Stimulated activated memory B cell treated with anti-CD40 and anti-IgM and Interleukin-4, amounts not matched to agents 10 μg/mL and 1 μg/mL and 100 μg/mL, for 72 hours (primary cell): ENCODE measurements around the gene RBMS1.

Experiments
- ATAC-seq: fragments of 150-1000 bp; cut with Tn5 transposase; 2 replicates; pipeline ENCODE4 v1.10.0; 2021
- H3K27ac Mint-ChIP-seq: one replicate; pipeline ENCODE4 v1.8.0; 2022; ENCODE audit warnings: mild to moderate bottlenecking, mixed read lengths
- H3K27me3 Mint-ChIP-seq: one replicate; pipeline ENCODE4 v1.8.0; 2022; ENCODE audit warnings: mixed read lengths
- H3K36me3 Mint-ChIP-seq: one replicate; pipeline ENCODE4 v1.8.0; 2022; ENCODE audit warnings: mixed read lengths
- H3K4me1 Mint-ChIP-seq: one replicate; pipeline ENCODE4 v1.8.0; 2022; ENCODE audit warnings: mixed read lengths
- H3K4me3 Mint-ChIP-seq: one replicate; pipeline ENCODE4 v1.8.0; 2022; ENCODE audit warnings: mild to moderate bottlenecking, moderate library complexity, mixed read lengths
- H3K9me3 Mint-ChIP-seq: one replicate; pipeline ENCODE4 v1.8.0; 2022; ENCODE audit warnings: mixed read lengths

Gene RBMS1

DNA sequence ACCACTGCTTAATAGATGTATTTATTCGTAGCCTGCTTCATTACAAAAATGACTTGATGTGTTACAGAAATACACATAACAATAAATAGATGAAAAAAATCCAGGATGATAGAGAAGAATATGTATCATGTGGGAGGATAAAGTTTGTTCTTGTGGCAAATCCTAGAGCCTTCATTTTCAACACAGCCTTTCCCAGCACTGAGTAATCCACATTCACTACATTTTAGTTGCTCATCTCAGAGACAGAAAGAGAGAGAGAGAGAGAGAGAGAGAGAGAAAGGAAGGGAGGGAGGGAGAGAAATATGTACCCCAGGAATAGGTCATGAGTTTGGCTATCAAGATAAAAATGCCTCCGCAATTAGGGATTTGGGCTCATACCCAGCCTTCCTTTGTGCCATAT, 144.3 kb downstream of the RBMS1 start:
- Mint-ChIP-seq H3K36me3 (peaks cover 15% of the 10 kb centered on the region), H3K4me3 (no peak overlapping the region), H3K4me1 (peaks cover 13% of the 10 kb centered on the region), H3K27ac (no peak overlapping the region), H3K9me3 (no peaks in the 10 kb centered on the region), H3K27me3 (no peaks in the 10 kb centered on the region)
- no peak for ATAC-seq

DNA sequence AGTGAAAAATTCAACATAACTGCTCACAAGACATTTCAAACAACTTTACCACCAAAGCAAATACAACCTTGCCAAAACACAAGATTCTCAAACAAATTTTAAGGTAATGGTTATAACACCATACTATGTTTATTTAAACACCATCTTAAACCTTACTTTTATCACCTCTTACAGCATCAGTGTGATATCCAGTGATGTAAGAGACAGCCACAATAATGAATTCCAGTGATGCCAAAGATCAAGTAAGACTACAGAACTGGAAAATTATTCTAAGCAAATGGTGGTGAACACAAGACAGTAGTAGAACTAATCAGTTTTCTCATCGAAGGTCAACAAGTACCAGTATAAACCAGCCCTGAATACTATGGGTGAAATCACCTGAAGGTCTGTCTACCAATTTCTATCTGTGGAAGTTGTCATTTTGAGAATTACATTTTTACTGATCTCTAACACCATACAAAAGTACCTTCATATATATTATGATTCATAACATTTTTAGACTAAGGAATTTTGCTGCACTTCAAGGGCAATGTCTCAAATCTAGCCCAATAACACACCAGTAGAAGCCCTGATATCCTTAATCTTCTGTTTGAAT, 146.2 kb downstream of the RBMS1 start:
- Mint-ChIP-seq H3K4me3 (no peak overlapping the region), H3K9me3 (no peaks in the 10 kb centered on the region), H3K27me3 (no peaks in the 10 kb centered on the region), H3K36me3 (peaks cover 15% of the 10 kb centered on the region), H3K27ac (no peak overlapping the region), H3K4me1 (peaks cover 13% of the 10 kb centered on the region)
- ATAC-seq, result no peak

DNA sequence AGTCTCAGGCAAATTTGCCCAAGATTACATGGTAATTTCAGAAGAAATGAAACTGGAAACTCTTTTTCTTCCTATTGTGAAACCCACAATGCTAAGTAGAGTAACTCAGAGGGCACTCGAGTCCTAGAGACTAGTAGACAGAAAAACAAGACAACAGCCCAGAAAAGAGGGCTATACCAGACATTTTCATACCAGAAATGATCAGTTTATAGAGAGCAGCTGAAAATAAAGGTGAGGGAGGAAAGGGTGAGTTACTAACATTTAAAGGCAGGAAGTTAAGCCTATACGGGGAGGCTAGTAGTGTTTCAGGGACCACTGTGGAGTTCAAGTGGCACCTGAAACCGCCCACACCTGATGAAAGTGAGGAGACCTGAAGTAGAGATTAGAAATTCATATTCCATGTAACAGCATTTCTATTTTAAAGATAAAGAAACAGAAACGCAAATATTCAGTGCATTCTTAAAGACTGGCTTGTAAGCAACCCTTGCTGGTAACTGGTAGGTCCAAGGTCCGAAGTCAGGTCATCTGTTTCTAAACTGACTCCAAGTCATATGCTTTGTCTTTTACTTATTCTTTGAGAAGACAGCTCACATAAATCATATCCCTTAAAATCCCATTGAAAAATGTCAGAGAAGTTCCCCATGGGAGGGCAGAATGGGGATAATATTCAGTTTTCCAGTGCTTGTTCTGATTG, 148.4 kb downstream of the RBMS1 start:
- Mint-ChIP-seq H3K27me3 (no peaks in the 10 kb centered on the region), H3K4me1 (peaks cover 13% of the 10 kb centered on the region), H3K4me3 (peak overlapping the region; percentile 42), H3K36me3 (peaks cover 12% of the 10 kb centered on the region), H3K27ac (no peak overlapping the region), H3K9me3 (no peaks in the 10 kb centered on the region)
- ATAC-seq, result no peak

DNA sequence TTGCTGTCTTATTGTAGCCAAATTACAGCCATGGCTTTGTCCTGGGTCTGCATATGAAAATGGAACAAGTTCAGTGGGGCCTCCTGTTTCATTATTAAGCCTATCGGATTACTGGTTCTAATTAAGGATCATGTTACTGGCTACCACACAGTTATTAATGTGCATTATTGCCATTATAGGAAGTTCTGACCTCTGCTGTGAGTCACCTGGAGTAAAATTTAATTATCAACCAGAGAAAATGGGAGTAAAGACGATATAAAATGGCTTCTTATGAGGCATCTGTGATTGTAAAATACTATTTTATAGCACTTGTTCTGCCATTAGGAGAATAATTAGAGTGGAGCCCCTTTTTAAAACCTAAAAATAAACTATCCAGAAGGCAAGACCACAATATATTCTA, 150.2 kb downstream of the RBMS1 start:
- no peaks in the 10 kb centered on the region for H3K27me3 Mint-ChIP-seq
- ATAC-seq, result no peak
- H3K36me3 Mint-ChIP-seq, result no peaks in the 10 kb centered on the region
- H3K4me1 Mint-ChIP-seq, result peaks cover 16% of the 10 kb centered on the region
- no peak overlapping the region for H3K27ac Mint-ChIP-seq
- no peak overlapping the region for H3K4me3 Mint-ChIP-seq
- no peaks in the 10 kb centered on the region for H3K9me3 Mint-ChIP-seq

DNA sequence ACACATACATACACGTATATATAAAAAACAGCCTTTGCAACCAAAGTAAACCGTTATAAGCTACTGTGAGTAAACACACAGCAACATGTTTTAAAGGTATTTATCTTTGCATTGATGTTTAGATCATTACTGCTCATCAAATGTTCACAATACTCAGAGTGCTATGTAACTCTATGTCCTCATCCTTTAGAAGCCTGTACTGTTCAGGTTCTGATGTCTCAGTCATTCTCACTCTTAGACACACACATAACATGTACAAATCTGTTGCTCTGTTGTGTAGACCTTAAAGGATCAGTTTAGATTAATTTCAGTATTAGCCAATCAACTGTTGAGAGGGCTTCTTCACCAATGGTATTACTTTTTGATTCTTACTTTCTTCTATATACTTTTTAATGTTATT, 153.9 kb downstream of the RBMS1 start:
- Mint-ChIP-seq H3K27me3 (no peaks in the 10 kb centered on the region), H3K9me3 (no peaks in the 10 kb centered on the region), H3K4me1 (peaks cover 6% of the 10 kb centered on the region), H3K36me3 (no peaks in the 10 kb centered on the region), H3K4me3 (no peak overlapping the region), H3K27ac (no peak overlapping the region)
- ATAC-seq, result no peak

DNA sequence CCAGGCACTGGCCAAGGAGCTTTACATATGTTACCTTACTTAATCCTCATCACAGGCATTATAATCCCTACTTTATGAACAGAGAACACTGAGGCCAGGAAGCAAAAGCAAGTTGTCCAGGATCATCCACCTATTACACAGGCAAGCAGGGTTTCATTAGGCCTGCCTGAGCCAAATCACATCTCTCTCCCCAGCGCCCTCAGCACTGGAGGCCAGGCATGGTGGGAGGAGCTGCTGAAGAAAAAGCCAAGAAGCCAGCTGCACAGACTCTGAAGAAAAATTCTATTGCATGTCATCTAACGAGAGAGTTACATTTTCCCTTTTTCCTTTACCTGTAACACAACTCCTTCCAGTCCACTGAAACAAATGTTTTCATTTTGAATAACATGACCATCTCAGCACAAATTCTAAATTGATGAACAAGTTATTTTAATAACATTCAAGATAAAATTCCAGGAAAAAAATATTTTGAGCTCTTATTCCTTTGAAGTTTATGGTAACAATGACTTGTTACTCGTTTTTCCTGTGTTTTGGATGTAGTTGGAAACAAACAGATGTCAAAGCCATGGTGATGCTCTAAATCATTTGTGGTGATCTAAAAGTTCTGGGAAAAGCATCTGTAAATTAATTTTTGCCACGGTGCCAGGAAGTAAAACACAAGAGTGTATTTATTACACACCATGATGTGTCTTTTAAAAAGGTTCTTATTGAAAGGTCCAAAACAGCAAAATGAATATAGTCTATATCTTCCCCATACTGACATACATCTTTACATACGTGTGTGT, 154.5 kb downstream of the RBMS1 start:
- Mint-ChIP-seq H3K27ac (no peak overlapping the region), H3K36me3 (no peaks in the 10 kb centered on the region), H3K9me3 (no peaks in the 10 kb centered on the region), H3K4me1 (peaks cover 9% of the 10 kb centered on the region), H3K4me3 (no peak overlapping the region), H3K27me3 (no peaks in the 10 kb centered on the region)
- ATAC-seq, result no peak

DNA sequence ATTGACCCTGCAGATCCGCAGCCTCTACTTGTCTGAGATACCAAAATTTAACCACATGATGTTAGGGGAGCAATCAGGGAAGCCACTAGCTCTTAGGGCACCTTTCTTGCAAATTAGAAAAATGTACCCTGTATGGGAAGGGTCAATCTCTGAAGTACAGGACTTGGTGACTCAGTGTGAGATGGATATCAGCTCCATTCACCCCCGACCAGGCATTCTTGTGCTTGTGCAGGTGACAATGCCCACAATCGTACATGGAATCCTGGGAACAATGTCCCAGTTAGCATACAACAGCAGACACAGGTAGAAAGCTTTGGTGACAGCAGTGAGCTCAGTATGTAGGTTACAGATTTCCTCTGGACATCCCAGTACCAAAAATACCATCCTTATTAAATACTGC, 155.9 kb downstream of the RBMS1 start:
- Mint-ChIP-seq H3K36me3 (no peaks in the 10 kb centered on the region), H3K27me3 (no peaks in the 10 kb centered on the region), H3K27ac (no peak overlapping the region), H3K4me1 (peaks cover 23% of the 10 kb centered on the region), H3K9me3 (no peaks in the 10 kb centered on the region), H3K4me3 (no peak overlapping the region)
- ATAC-seq, result no peak

DNA sequence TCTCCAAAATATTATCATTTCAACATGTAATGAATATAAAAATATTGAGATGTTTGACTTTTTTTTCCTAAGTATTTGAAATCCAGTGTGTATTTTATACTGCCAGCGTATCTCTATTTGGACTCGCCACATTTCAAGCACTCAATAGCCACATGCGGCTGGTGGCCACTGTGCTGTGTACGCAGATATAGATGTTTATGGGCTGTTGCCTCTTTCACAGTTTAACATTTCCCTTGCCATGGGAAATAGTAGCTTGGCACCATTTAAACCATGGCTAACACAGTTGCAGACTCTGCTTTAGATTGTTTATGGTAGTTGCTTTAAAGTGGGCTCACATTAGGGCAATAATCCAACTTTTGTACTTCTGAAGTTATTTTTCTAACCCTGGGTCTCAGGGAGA, 157.0 kb downstream of the RBMS1 start:
- H3K36me3 Mint-ChIP-seq, result no peaks in the 10 kb centered on the region
- no peak overlapping the region for H3K27ac Mint-ChIP-seq
- ATAC-seq, result no peak
- H3K4me1 Mint-ChIP-seq, result peaks cover 30% of the 10 kb centered on the region
- H3K27me3 Mint-ChIP-seq, result no peaks in the 10 kb centered on the region
- no peak overlapping the region for H3K4me3 Mint-ChIP-seq
- no peaks in the 10 kb centered on the region for H3K9me3 Mint-ChIP-seq

DNA sequence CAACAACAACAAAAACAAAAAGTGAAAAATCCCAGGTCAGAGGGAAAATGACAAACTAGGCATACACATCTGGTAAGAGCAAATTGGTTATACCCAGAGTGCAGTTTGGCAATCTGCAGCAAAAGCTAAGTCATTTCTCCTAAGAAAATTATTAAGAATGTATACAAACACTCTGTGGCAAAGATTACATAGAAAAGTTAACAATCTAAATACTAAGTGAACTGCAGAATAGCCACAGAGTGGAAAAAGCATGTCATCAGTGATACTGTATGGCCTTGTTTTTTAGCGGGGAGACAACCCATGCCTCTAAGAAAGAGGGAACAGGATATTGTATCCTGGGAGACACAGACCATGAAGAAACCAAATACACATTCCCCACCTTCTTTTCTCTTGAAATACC, 157.5 kb downstream of the RBMS1 start:
- Mint-ChIP-seq H3K9me3 (no peaks in the 10 kb centered on the region), H3K36me3 (no peaks in the 10 kb centered on the region), H3K27me3 (no peaks in the 10 kb centered on the region), H3K4me3 (no peak overlapping the region), H3K27ac (no peak overlapping the region), H3K4me1 (peaks cover 30% of the 10 kb centered on the region)
- no peak for ATAC-seq

DNA sequence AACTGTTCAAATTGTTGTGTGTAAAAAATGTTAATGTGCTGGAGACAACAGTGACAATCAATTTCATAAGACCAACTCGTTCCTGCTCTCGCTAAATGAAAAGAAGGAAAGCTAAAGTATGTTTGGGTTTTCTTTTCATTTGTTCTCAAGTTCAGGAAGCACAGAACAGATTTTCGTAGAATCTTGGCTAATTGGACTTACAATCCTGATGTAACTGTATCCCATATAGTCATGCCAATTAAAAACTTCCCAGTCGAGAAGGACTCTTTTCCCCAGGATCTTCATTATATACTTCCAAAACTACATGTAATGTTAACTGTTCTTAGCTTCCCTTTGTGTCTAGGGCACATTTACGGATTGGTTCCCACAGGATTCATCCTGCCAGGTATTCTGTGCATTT, 158.2 kb downstream of the RBMS1 start:
- peaks cover 30% of the 10 kb centered on the region for H3K4me1 Mint-ChIP-seq
- no peak overlapping the region for H3K4me3 Mint-ChIP-seq
- no peak overlapping the region for H3K27ac Mint-ChIP-seq
- no peaks in the 10 kb centered on the region for H3K27me3 Mint-ChIP-seq
- H3K36me3 Mint-ChIP-seq, result no peaks in the 10 kb centered on the region
- no peak for ATAC-seq
- H3K9me3 Mint-ChIP-seq, result no peaks in the 10 kb centered on the region

DNA sequence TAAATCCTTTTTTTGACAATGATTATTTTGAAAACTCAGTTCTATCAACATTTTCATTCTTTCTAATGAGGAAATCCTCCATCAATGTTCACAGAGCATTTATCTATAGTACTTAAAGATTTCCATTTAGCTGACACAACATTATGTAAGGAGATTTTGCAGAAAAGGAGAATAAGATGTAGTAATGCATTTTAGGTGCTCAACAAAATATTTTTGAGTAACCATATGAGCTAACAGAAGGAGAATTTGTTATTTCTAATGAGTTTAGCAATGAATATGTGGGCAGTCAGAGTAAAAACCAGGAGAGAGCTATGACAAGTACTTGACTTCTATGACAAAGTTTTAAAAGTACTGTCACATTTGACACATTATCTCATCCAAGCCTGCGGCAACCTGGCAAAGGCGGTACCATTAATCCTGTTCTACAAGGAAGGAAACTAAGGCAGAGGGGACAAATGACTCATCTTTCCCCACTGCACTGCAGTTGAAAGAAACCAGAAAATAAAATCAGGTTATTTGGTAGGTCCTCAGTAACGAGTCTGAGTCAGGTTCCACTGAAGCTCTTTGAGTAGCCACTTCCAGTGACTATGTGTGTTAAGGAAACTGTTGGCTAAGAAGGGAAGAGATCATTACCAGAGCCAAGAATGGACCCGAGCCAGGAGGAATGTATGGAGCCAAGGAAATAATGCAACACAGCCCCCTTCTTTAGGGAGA, 159.4 kb downstream of the RBMS1 start:
- peaks cover 6% of the 10 kb centered on the region for H3K36me3 Mint-ChIP-seq
- no peaks in the 10 kb centered on the region for H3K27me3 Mint-ChIP-seq
- H3K4me1 Mint-ChIP-seq, result peaks cover 38% of the 10 kb centered on the region
- H3K9me3 Mint-ChIP-seq, result no peaks in the 10 kb centered on the region
- H3K4me3 Mint-ChIP-seq, result no peak overlapping the region
- no peak for ATAC-seq
- no peak overlapping the region for H3K27ac Mint-ChIP-seq

DNA sequence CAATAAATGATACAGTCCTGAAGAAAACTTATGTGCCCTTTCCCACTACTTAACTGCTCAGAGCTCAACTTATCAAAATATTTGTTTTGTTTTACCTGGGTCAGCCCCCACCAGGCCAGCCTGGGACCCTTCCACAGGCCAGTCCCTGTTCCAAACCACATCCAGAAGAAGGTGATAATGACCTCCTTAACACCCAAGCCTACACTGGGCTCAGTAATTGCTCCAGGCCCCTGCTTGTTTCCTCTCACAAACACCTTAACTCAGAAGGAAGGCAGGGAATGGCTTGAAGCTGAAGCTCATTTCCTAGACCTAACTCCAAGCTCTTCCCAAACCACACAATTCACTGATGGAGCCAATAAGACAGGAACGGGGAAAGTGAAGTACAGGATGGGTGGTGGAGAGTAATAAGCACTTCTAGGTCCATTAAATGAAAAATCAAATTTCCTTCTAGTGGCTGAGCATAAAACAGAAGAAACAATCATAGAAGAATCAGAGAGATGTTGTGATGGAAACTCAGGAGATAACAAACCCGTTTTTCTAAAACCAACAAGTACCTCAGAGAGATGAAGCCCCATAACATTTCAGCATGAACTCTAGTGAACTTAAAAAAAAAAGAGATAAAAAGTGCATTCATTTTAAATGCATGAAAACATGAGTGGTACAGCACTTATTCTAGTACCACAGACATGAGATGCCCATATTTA, 160.1 kb downstream of the RBMS1 start:
- H3K36me3 Mint-ChIP-seq, result peaks cover 6% of the 10 kb centered on the region
- no peak overlapping the region for H3K27ac Mint-ChIP-seq
- no peaks in the 10 kb centered on the region for H3K27me3 Mint-ChIP-seq
- no peak for ATAC-seq
- no peaks in the 10 kb centered on the region for H3K9me3 Mint-ChIP-seq
- peaks cover 35% of the 10 kb centered on the region for H3K4me1 Mint-ChIP-seq
- no peak overlapping the region for H3K4me3 Mint-ChIP-seq

DNA sequence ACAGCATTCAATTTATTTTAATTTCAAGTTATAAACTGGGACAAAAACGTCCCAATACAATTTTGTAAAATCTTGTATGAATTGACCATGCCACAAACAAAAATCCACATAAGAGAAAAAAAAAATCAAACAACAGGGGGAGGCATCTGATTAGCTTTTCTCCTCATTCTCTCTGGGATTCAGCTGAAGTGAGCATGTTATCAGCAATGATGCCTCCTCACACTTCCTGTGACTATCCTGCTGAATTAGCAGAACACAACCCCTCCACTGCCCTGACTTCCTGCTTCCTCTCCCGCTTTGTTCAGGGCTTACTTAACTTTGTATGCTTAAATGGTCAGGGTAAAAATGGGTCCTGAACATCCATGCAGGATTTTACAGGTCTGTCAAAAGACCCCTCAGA, 161.3 kb downstream of the RBMS1 start:
- peaks cover 46% of the 10 kb centered on the region for H3K4me1 Mint-ChIP-seq
- peaks cover 6% of the 10 kb centered on the region for H3K36me3 Mint-ChIP-seq
- ATAC-seq, result no peak
- no peaks in the 10 kb centered on the region for H3K9me3 Mint-ChIP-seq
- H3K27me3 Mint-ChIP-seq, result no peaks in the 10 kb centered on the region
- no peak overlapping the region for H3K4me3 Mint-ChIP-seq
- no peak overlapping the region for H3K27ac Mint-ChIP-seq

DNA sequence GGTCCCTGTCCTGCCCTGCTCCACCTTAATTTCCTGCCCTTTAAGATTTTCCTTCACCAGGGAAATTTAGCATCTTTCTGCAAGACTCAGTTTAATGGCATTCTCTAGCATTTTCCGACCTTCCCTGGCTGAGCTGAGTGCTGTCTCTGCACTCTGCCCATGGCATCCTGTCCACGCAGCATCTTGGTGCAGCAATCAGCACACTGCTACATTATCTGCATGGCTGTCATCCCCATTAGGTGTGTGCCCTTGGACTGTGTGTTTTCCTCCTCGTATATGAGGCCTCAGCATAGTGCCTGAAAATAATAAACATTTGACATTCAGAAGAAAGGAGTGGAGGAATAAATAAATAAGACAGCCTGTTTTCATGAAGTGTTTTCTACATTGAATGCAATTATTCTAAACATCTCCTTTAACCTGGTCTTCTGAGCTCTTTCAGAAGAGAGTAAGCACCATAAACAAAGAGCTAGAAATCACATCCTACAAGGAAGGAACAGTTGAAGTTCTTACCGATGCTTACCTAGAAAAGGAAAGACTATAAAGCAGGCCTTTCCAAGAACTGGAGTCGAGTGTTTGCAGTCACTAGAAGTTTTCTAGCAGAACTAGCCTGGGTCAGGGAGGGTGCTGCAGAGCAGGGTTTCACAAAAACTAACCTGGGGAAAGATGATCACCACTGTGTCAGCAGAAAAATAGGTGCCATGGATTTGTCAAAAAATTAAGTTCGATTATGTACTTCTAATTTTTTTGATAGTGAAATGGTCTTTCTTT, 162.2 kb downstream of the RBMS1 start:
- Mint-ChIP-seq H3K4me3 (no peak overlapping the region), H3K27me3 (no peaks in the 10 kb centered on the region), H3K4me1 (peaks cover 49% of the 10 kb centered on the region), H3K9me3 (no peaks in the 10 kb centered on the region), H3K36me3 (peaks cover 6% of the 10 kb centered on the region), H3K27ac (no peak overlapping the region)
- ATAC-seq, result no peak
